Bronchial epithelial cell (primary cell): Measurements from ENCODE around the gene TP53. TPM values are rescaled to one million over a fixed set of nuclear protein-coding genes. Genes with fewer than 3 reads are reported as not detected.

Experiments used
- DNase-seq: peaks from one replicate; pipeline ENCODE4 v3.0.0-alpha.2; 2010; ENCODE audit warnings: low read depth
- FAIRE-seq: peaks from 2 replicates; lab custom pipeline; 2011; peaks lifted over from hg19 to GRCh38; lab: Jason Lieb, UNC
- H3K27me3 ChIP-seq: 2 replicates; pipeline ENCODE4 v1.5.1; 2011; ENCODE audit warnings: low read length; ENCODE audit not compliant: control insufficient read depth, insufficient read depth
- H3K36me3 ChIP-seq: 2 replicates; pipeline ENCODE4 v1.5.1; 2011; ENCODE audit warnings: low read length; ENCODE audit not compliant: control insufficient read depth, insufficient read depth
- H3K4me3 ChIP-seq: 2 replicates; pipeline ENCODE4 v1.5.1; 2011; ENCODE audit warnings: mild to moderate bottlenecking, low read depth, low read length, control low read depth
- total RNA-seq: library from RNA; depleted of rRNA; stranded (reverse); fragments of >200 nt; gene quantifications from 2 replicates; pipeline ENCODE4 v1.2.1, GENCODE V29; 2014
- TF ChIP-seq, protein P1 (sequence below): IDR thresholded peaks from 2 replicates; pipeline ENCODE4 v1.5.1; 2011; ENCODE audit warnings: mild to moderate bottlenecking, moderate library complexity, low read length, control low read depth, inconsistent platforms; ENCODE audit not compliant: insufficient read depth, severe bottlenecking

Gene TP53
- total RNA-seq, 1 donor from 2014 or later = 9.2 TPM

DNA sequence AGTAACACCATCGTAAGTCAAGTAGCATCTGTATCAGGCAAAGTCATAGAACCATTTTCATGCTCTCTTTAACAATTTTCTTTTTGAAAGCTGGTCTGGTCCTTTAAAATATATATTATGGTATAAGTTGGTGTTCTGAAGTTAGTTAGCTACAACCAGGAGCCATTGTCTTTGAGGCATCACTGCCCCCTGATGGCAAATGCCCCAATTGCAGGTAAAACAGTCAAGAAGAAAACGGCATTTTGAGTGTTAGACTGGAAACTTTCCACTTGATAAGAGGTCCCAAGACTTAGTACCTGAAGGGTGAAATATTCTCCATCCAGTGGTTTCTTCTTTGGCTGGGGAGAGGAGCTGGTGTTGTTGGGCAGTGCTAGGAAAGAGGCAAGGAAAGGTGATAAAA is 14.1 kb downstream of the TP53 start:
- DNase-seq = no peak
- peaks cover 28% of the 10 kb centered on the region for H3K36me3 ChIP-seq

DNA sequence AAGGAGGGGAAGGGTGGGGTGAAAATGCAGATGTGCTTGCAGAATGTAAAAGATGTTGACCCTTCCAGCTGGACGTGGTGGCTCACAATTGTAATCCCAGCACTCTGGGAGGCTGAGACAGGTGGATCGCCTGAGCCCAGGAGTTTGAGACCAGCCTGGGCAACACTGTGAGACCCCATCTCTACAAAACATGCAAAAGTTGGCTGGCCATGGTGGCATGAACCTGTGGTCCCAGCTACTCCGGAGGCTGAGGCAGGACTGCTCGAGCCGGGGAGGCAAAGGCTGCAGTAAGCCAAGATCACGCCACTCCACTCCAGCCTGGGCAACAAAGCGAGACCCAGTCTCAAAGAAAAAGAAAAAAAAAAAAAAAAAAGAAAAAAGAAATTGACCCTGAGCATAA is 18.8 kb downstream of the TP53 start:
- H3K4me3 ChIP-seq = no peak overlapping the region
- FAIRE-seq = no peak
- peaks cover 9% of the 10 kb centered on the region for H3K36me3 ChIP-seq
- TF ChIP-seq, protein P1, sequence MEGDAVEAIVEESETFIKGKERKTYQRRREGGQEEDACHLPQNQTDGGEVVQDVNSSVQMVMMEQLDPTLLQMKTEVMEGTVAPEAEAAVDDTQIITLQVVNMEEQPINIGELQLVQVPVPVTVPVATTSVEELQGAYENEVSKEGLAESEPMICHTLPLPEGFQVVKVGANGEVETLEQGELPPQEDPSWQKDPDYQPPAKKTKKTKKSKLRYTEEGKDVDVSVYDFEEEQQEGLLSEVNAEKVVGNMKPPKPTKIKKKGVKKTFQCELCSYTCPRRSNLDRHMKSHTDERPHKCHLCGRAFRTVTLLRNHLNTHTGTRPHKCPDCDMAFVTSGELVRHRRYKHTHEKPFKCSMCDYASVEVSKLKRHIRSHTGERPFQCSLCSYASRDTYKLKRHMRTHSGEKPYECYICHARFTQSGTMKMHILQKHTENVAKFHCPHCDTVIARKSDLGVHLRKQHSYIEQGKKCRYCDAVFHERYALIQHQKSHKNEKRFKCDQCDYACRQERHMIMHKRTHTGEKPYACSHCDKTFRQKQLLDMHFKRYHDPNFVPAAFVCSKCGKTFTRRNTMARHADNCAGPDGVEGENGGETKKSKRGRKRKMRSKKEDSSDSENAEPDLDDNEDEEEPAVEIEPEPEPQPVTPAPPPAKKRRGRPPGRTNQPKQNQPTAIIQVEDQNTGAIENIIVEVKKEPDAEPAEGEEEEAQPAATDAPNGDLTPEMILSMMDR = no peak
- no peaks in the 10 kb centered on the region for H3K27me3 ChIP-seq
- no peak for DNase-seq

More for the DNA sequence above, 14.1 kb downstream of the TP53 start:
- Histone ChIP-seq H3K4me3 (no peak overlapping the region), H3K27me3 (no peaks in the 10 kb centered on the region)
- TF ChIP-seq, protein P1 = peak; percentile 36
- no peak for FAIRE-seq

DNA sequence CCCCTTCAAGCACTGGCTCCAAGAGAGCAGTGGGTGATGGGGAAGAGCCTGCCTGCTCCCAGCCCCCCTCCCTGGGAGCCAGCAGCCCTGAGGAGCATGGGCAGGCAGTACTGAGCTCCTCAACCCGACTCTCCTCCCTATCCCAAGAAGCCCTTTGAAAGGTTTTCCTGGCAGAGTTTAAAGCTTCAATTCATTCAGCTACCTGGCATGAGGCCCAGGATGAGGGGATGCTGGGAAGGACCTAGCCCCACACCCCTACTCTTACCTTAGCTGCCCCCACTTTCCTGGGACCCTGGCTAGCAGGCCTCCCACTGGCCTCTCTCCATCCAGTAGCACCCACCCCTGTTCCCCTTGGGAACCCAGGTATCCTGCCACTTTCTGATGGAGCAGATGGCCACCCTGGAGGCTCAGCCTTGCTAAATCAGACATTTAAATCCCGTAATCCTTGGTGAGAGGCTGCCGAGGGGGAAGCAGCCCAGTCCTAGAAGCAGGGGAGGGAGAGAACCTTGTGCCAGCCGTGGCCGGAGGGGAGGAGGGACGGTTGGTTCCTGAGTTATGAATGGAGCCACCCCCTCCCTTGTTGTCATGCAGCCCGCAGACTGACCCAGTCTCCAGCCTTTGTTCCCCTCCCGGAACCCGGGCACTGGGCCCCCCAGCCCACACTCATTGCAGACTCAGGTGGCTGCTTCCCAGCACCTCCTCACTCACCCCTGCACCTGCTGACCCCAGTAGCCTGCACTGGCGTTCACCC is 19.5 kb downstream of the TP53 start:
- Histone ChIP-seq H3K36me3 (peaks cover 8% of the 10 kb centered on the region), H3K27me3 (no peaks in the 10 kb centered on the region), H3K4me3 (no peak overlapping the region)
- FAIRE-seq (no peak), DNase-seq (no peak)
- TF ChIP-seq, protein P1 = no peak

DNA sequence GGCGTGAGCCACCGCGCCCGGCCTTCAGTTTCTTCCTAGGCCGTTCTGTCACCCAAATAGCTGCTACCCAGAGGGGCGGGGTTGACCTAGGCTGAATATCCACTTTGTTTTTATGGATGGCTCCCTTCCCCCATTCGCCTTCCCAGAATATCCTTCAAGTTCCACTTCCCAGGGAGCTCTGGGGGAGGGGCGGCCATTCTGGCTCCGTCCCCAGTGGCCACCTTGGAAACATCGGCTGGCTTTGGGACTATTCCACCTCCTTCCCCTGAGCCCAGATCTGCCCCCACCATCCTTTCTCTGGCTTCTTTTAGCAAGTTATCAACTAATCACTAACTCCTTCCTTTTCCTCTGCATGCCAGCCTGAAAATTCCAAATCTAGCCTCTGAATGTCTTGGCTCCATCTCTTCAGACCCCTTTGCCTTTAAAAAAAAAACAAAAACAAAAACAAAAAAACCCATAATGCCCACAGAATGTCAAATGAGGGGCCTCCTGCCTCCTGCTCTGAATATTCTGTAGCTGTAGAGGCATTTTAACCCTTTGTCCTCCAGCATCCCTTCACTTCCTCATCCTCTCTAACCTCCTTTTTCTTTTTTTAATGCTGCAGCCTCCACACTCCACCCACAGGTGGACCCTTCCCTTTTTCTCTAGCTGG is 30.2 kb downstream of the TP53 start:
- H3K27me3 ChIP-seq = peaks cover 11% of the 10 kb centered on the region
- H3K4me3 ChIP-seq = no peak overlapping the region
- DNase-seq (no peak), FAIRE-seq (no peak)
- no peaks in the 10 kb centered on the region for H3K36me3 ChIP-seq
- TF ChIP-seq, protein P1 = no peak

DNA sequence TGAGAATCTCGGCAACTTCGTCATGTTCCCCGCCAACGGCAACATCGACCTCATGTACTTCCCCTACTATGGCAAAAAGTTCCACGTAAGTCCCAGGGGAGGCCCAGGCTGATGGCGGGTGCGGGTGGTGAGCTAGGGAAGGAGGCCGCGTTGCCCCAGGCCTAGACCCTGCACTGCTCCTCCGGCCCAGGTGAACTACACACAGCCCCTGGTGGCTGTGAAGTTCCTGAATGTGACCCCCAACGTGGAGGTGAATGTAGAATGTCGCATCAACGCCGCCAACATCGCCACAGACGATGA is 31.8 kb downstream of the TP53 start:
- H3K36me3 ChIP-seq = no peaks in the 10 kb centered on the region

More for the DNA sequence above, 31.8 kb downstream of the TP53 start:
- Histone ChIP-seq H3K4me3 (no peak overlapping the region), H3K27me3 (peaks cover 22% of the 10 kb centered on the region)
- DNase-seq = no peak
- TF ChIP-seq, protein P1 = no peak
- no peak for FAIRE-seq
